Measurements from ENCODE around the gene AQP6. TPM values are rescaled to one million over a fixed set of nuclear protein-coding genes. Genes with fewer than 3 reads are reported as not detected.

The AQP6 gene
- total RNA-seq, 1 donor from 2014 or later, result 0.37 TPM

- no peak for TF ChIP-seq CTCF (IDR thresholded peaks at IDR 0.05; ENCODE audit: partially characterized antibody, unreplicated experiment)
- DNase-seq, result no peak
- no peak overlapping the region for H3K27ac Mint-ChIP-seq (ENCODE audit: unreplicated experiment)
- H3K27me3 Mint-ChIP-seq (ENCODE audit: unreplicated experiment), result peaks cover 5% of the 10 kb centered on the region
- H3K9me3 Mint-ChIP-seq (ENCODE audit: unreplicated experiment), result peaks cover 12% of the 10 kb centered on the region
- H3K36me3 Mint-ChIP-seq (ENCODE audit: unreplicated experiment), result peaks cover 4% of the 10 kb centered on the region
- peaks cover 9% of the 10 kb centered on the region for H3K4me1 Mint-ChIP-seq (ENCODE audit: low read depth, unreplicated experiment)
- peak overlapping the region; percentile 34 for H3K4me3 Mint-ChIP-seq (ENCODE audit: unreplicated experiment)
These were observed 4.9 kb upstream of the AQP6 start for GRCh38 chr12:49967777-49968250.

- no peak for DNase-seq
- Mint-ChIP-seq H3K36me3 (ENCODE audit: unreplicated experiment) (peaks cover 4% of the 10 kb centered on the region), H3K4me3 (ENCODE audit: unreplicated experiment) (no peak overlapping the region), H3K9me3 (ENCODE audit: unreplicated experiment) (peaks cover 13% of the 10 kb centered on the region), H3K27ac (ENCODE audit: unreplicated experiment) (no peak overlapping the region), H3K4me1 (ENCODE audit: low read depth, unreplicated experiment) (peaks cover 10% of the 10 kb centered on the region), H3K27me3 (ENCODE audit: unreplicated experiment) (peaks cover 3% of the 10 kb centered on the region)
- no peak for TF ChIP-seq CTCF (IDR thresholded peaks at IDR 0.05; ENCODE audit: partially characterized antibody, unreplicated experiment)
These were observed 4.3 kb upstream of the AQP6 start for GRCh38 chr12:49968471-49968870.

GRCh38 chr12:49969027-49969426, 3.7 kb upstream of the AQP6 start:
- DNase-seq, result no peak
- Mint-ChIP-seq H3K4me3 (ENCODE audit: unreplicated experiment) (no peak overlapping the region), H3K27ac (ENCODE audit: unreplicated experiment) (no peak overlapping the region), H3K27me3 (ENCODE audit: unreplicated experiment) (peaks cover 3% of the 10 kb centered on the region), H3K9me3 (ENCODE audit: unreplicated experiment) (peaks cover 13% of the 10 kb centered on the region), H3K36me3 (ENCODE audit: unreplicated experiment) (peaks cover 4% of the 10 kb centered on the region), H3K4me1 (ENCODE audit: low read depth, unreplicated experiment) (peaks cover 12% of the 10 kb centered on the region)
- peak; percentile 1 for TF ChIP-seq CTCF (IDR thresholded peaks at IDR 0.05; ENCODE audit: partially characterized antibody, unreplicated experiment)

- TF ChIP-seq CTCF (IDR thresholded peaks at IDR 0.05; ENCODE audit: partially characterized antibody, unreplicated experiment), result no peak
- H3K4me3 Mint-ChIP-seq (ENCODE audit: unreplicated experiment), result no peak overlapping the region
- peaks cover 10% of the 10 kb centered on the region for H3K9me3 Mint-ChIP-seq (ENCODE audit: unreplicated experiment)
- no peaks in the 10 kb centered on the region for H3K27me3 Mint-ChIP-seq (ENCODE audit: unreplicated experiment)
- no peak for DNase-seq
- no peak overlapping the region for H3K27ac Mint-ChIP-seq (ENCODE audit: unreplicated experiment)
- peaks cover 13% of the 10 kb centered on the region for H3K4me1 Mint-ChIP-seq (ENCODE audit: low read depth, unreplicated experiment)
- no peaks in the 10 kb centered on the region for H3K36me3 Mint-ChIP-seq (ENCODE audit: unreplicated experiment)
These were observed 2.9 kb upstream of the AQP6 start for GRCh38 chr12:49969651-49970429.

GRCh38 chr12:49970658-49971057, 2.1 kb upstream of the AQP6 start:
- peaks cover 15% of the 10 kb centered on the region for H3K4me1 Mint-ChIP-seq (ENCODE audit: low read depth, unreplicated experiment)
- no peak overlapping the region for H3K4me3 Mint-ChIP-seq (ENCODE audit: unreplicated experiment)
- H3K9me3 Mint-ChIP-seq (ENCODE audit: unreplicated experiment), result peaks cover 10% of the 10 kb centered on the region
- no peaks in the 10 kb centered on the region for H3K27me3 Mint-ChIP-seq (ENCODE audit: unreplicated experiment)
- no peaks in the 10 kb centered on the region for H3K36me3 Mint-ChIP-seq (ENCODE audit: unreplicated experiment)
- DNase-seq, result no peak
- TF ChIP-seq CTCF (IDR thresholded peaks at IDR 0.05; ENCODE audit: partially characterized antibody, unreplicated experiment), result no peak
- H3K27ac Mint-ChIP-seq (ENCODE audit: unreplicated experiment), result no peak overlapping the region
